Measurements from ENCODE around the gene CD160.

GRCh38 chr1:145696630-145696960 is 22.7 kb upstream of the CD160 start:
- TF ChIP-seq EP300 (IDR thresholded peaks at IDR 0.05) (no peak), CTCF (IDR thresholded peaks at IDR 0.05) (no peak)

All from ovary (tissue), 3 donors.